ENCODE results near the gene LAMTOR1.
A peak's percentile ranks its signal among the peaks of the same experiment; 100 is the strongest.

The LAMTOR1 gene

GRCh38 chr11:72119198-72119597 lies 16.1 kb upstream of the LAMTOR1 start:
- no peak for DNase-seq (ENCODE audit: low read depth in 2 of 2)

- no peak for DNase-seq (ENCODE audit: low read depth in 2 of 2)
Measured at GRCh38 chr11:72116019-72116755, 13.1 kb upstream of the LAMTOR1 start.

GRCh38 chr11:72114570-72114969 lies 11.5 kb upstream of the LAMTOR1 start:
- DNase-seq (ENCODE audit: low read depth in 2 of 2), result no peak

- no peak for DNase-seq (ENCODE audit: low read depth in 2 of 2)
Measured at GRCh38 chr11:72112978-72113808, 10.1 kb upstream of the LAMTOR1 start.

GRCh38 chr11:72112143-72112977 lies 9.3 kb upstream of the LAMTOR1 start, which contains the start of gene ANAPC15:
ANAPC15 (minus strand) TSS chr11:72112695; CDS start chr11:72111276, 1,419 bp downstream.
- peak; percentile 94 to 96 for DNase-seq (ENCODE audit: low read depth in 2 of 2)

GRCh38 chr11:72111300-72112142 lies 8.4 kb upstream of the LAMTOR1 start:
- DNase-seq (ENCODE audit: low read depth in 2 of 2), result no peak

- DNase-seq (ENCODE audit: low read depth in 2 of 2), result no peak
Measured at GRCh38 chr11:72105888-72106287, 2.8 kb upstream of the LAMTOR1 start, which contains the start of gene TOMT. TOMT (plus strand) TSS chr11:72105924; CDS start chr11:72105952, 28 bp downstream.

- no peak for DNase-seq (ENCODE audit: low read depth in 2 of 2)
Measured at GRCh38 chr11:72103754-72104167, 664 bp upstream of the LAMTOR1 start.

GRCh38 chr11:72102631-72102945 lies 509 bp downstream of the LAMTOR1 start:
- no peak for DNase-seq (ENCODE audit: low read depth in 2 of 2)

GRCh38 chr11:72102162-72102561 lies 935 bp downstream of the LAMTOR1 start:
- DNase-seq (ENCODE audit: low read depth in 2 of 2), result no peak

- DNase-seq (ENCODE audit: low read depth in 2 of 2), result no peak
Measured at GRCh38 chr11:72100462-72100861, 2.6 kb downstream of the LAMTOR1 start.

- DNase-seq (ENCODE audit: low read depth in 2 of 2), result no peak
Measured at GRCh38 chr11:72100009-72100408, 3.1 kb downstream of the LAMTOR1 start.

- DNase-seq (ENCODE audit: low read depth in 2 of 2), result no peak
Measured at GRCh38 chr11:72098741-72099140, 4.4 kb downstream of the LAMTOR1 start.

- peak in 1 of 2 donors; percentile 35 for DNase-seq (ENCODE audit: low read depth in 2 of 2)
Measured at GRCh38 chr11:72091292-72091691, 11.8 kb downstream of the LAMTOR1 start.

GRCh38 chr11:72088076-72088808 lies 14.9 kb downstream of the LAMTOR1 start:
- no peak for DNase-seq (ENCODE audit: low read depth in 2 of 2)

- DNase-seq (ENCODE audit: low read depth in 2 of 2), result no peak
Measured at GRCh38 chr11:72085621-72086351, 17.3 kb downstream of the LAMTOR1 start.

GRCh38 chr11:72084965-72085364 lies 18.1 kb downstream of the LAMTOR1 start:
- no peak for DNase-seq (ENCODE audit: low read depth in 2 of 2)

- DNase-seq (ENCODE audit: low read depth in 2 of 2), result no peak
Measured at GRCh38 chr11:72084076-72084475, 19.0 kb downstream of the LAMTOR1 start.

GRCh38 chr11:72083414-72083813 lies 19.7 kb downstream of the LAMTOR1 start:
- no peak for DNase-seq (ENCODE audit: low read depth in 2 of 2)

Measured in stimulated activated CD8-positive, alpha-beta memory T cell treated with anti-CD3 and anti-CD28 coated beads, Interleukin-7, amount 100 ng/mL, for 1 hour (primary cell).